GM21515 (cell line): ENCODE measurements around the gene PARVA.

ENCODE experiments used
- ATAC-seq: cut with Tn5 transposase; IDR thresholded peaks from one replicate; pipeline ENCODE4 v1.9.1; 2021; ENCODE audit not compliant: unreplicated experiment

The PARVA gene

DNA sequence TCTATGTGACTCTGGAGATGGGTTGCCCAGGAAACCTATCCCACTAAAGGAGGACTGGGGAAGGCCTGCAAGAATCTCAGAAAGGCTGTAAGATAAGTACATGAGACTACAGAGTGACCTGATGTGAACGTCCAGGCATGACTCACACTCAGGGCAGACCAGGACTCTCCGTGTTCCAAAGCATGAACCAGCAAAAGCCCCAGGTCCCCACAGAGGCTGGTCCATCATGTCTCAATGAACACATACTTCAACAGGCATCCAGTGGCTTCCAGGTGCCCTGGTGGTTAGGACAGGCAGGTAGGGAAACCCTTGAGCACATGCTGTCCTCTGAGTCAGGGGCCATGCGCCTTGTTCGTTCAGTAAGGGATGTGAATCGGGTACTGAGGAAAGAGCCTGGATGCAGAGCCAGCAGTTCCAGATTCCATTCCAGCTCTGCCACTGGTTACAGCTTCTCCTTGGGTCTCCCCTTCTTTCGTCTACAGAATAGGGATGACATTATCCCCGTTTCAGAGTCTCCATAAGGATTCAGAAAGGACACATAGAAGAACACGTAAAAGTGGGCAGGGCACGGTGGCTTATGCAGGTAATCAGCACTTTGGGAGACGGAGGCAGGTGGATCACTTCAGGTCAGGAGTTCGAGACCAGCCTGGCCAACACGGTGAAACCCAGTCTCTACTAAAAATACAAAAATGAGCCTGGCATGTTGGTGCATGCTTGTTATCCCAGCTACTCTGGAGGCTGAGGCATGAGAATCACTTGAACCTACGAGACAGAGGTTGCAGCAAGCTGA, 167.8 kb downstream of the PARVA start:
- ATAC-seq = no peak

DNA sequence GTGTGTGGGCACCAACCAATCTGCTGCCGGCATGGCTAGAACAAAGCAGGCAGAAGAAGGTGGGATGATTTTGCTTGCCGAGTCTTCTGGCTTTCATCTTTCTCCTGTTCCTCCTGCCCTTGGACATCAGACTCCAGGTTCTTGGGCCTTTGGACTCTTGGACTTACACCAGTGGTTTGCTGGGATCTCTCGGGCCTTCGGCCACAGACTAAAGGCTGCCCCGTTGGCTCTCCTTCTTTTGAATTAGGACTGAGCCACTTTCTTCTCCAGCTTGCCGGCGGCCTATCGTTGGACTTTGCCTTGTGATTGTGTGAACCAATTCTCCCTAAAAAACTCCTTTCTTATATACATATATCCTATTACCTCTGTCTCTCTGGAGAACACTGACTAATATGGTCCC, 168.8 kb downstream of the PARVA start:
- ATAC-seq = no peak

DNA sequence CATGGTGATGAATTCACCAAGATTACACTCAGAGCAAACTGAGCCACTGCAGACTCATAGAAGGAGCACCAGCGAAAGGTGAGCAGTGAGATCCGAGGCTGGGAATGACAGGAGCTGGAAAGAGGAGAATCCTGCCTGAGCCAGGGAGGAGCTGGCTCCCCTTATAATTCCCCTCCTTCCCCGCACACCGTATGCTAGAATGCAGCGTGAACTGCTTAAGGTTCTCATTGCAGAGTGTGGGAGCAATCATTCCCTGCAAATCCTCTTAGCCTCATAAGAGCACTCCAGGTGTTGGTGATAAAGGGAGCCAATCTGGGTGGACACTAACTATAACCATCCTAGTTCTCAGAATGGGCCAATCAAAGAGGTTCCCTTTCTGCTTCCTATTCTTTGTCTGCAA, 169.3 kb downstream of the PARVA start:
- ATAC-seq = no peak

DNA sequence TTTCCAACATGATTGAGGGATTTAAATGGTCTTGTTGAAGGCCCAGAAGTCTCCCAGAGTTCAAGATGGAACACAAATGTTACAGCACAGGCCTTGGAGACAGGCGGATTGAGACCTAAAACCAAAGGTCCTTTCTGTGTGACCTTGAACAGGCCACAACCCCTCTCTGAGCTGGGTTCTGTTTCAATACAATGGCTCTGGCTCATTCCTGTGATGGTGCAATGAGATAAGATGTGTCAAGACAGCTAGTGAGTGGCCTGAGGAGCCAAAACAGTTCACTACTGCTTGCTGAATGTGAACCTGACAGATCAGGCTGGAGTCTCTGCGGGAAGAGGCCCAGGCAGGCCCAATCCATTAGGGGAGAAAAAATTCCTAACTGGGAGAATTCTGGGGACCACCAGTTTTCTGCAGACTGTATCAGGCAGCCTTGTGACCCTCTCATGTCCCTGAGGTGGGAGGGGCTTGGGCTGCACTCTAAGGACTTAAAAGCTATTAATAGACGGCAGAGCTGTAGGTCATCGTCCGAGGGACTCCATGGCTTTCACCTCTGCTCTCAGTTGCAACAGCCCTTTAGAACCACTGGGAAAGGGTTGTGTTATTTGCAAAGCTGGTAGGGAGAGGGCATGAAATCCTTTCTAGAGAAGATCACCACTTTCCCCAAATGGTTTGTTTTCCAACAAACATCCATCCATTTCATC, 170.7 kb downstream of the PARVA start:
- no peak for ATAC-seq

DNA sequence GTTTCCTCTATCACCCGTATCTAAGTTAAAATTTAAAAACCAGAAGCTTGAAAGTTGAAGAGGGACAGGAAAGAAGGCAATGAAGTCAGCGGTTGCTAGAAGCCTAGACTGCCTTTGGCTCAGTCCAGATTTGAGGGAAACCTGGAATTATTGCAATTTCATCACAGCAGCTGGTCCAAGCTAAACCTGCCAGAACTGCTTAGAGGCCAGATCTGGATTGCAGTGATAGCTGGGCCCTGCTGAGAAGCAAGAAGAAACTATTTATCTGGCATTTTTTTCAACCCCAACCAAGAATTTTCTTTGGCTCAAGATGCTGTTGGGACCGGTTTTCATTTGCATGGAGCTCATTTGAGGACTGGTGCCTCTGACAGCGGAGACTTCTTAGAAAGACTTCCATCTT, 175.3 kb downstream of the PARVA start:
- ATAC-seq = no peak

DNA sequence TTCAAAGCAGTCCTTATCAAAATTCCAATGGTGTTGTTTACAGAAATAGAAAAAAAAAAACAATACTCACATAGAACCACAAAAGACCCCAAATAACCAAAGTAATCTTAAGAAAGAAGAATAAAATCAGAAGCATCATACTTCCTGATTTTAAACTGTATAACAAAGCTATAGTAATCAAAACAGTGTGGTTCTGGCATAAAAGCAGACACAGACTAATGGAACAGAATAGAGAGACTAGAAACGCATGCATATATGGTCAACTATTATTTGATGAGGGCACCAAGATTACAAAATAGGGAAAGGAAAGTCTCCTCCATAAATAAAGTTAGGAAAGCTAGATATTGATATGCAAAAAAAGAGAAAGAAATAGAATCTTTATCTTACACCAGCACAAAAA, 176.8 kb downstream of the PARVA start:
- no peak for ATAC-seq

DNA sequence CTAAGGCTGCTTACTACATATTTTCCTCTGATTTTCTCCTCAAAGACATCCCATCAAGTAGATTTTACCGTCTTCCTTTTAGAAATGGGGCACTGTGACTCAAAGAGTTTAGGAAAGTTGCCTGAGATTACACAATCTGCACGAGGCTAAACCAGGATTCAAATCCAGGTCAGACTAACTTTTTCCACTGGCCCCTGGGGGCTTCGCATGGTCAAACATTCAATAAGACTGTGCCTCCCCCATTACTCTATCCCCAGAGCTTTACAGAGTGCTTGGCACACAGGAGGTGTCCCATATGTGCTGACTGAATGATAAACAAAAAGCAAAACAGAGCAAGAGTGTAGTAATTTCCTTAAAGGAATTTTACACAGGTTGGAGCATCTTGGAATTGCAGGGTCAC, 178.8 kb downstream of the PARVA start:
- ATAC-seq = no peak

DNA sequence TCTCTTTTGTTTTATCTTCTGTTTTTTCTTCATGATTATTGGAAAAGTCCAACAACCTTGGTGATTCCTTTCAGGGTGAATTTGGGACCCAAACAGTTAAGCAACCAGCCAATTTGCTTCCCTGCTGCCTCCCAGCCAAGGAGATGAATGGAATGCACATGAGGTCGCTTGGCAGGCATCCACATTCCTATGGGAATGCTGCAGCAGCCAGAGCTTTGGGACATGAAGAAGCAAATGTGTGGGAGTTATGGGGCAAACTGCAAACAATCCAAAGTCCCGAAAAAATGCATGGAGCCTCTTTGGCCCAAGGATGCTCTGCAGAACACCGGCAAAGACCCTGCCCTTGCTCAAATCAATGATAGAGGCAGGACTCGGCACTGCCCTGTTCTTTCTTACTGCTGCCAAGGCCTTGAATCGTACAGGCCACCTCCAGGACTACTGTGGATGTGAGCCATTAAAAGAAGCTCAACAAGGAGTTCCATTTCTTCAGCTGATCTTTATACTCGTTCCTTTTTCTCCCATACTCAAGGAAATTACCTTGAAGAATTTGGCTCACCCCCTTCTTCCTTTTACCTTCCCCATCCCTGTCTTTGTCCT, 179.5 kb downstream of the PARVA start:
- no peak for ATAC-seq

DNA sequence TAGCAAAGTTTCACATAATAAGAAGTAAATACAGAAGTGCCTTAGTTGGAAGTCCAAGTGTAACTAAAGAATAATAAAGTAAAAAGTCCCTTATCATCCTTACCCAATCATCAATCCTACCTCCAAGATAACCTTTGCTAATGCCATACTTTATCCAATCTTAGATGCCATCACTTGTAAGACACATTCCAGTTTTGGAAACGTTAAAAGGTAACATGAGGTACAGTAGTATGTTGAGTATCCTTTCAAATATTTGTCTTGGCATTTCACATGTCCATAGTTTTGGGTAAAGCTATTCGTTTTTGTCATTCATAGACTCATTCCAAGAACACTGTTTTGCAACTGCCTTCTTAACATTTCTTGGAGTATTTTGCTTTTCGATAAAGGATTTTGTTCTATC, 181.6 kb downstream of the PARVA start:
- ATAC-seq = no peak

DNA sequence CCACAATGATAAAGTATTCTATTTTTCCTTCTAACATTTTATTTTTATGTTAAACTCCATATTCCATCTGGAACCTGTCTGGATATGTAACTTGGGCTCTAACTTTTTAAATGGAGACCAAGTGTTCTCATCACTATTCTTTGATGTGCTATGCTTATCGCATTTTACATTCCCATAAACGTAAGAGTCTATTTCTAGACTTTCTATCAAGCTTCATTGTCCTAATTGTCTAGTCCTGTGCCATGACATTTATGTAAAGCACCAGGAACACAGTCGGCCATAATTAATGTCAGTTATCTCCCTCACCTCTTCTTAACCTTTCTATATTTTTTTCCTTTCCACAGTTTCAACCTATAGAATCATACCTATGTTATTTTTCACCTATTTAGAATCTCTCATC, 183.0 kb downstream of the PARVA start:
- ATAC-seq = no peak

DNA sequence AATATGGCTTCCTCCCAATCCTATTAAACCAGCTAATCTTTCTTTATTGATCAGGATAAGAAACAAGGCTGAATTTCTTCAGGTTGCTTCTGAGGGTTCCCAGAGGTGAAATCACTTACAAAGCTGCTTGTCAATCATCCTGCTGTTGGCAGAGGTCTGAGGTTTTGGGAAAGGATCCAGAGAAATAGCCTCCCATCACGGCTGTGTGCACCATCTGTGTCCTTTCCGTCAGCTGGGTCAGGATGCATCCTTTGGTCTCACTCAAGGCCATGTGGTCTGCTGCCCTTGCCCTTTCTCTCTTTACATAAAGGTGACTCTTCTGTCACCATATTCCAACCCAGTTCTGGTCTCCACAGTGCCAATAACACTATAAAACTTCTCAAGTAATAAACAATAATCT, 183.5 kb downstream of the PARVA start:
- no peak for ATAC-seq

DNA sequence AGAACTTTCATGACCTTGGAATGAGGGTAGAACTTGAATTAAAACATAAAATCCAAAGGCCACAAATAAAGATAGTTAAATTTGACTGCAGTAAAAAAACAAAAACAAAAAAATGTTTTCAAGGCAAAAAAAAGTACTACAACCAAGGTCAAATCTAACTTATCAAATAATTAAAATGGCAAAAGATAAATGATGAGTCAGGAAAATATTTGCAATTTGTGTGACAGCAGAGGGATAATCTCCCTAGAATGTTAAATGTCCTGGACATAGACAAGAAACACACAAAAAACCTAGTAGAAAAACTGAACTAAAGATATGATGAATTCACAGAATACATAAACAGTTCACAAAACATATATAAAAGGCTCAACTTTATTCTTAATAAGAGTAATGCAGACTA, 186.6 kb downstream of the PARVA start:
- ATAC-seq = no peak

DNA sequence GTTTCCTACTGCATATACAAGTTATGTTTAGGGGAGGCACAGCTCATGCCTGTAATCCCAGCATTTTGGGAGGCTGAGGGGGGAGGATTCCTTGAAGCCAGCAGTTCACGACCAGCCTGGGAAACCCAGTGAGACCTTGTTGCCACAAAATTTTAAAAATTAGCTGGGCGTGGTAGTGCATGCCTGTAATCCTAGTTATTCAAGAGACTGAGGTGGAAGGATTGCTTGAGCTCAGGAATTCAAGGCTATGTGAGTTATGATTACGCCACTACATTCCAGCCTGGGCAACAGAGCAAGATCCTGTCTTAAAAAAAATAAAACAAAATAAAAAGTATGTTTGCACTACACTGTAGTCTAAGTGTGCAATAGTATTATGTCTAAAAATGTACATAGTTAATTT, 188.0 kb downstream of the PARVA start:
- no peak for ATAC-seq

DNA sequence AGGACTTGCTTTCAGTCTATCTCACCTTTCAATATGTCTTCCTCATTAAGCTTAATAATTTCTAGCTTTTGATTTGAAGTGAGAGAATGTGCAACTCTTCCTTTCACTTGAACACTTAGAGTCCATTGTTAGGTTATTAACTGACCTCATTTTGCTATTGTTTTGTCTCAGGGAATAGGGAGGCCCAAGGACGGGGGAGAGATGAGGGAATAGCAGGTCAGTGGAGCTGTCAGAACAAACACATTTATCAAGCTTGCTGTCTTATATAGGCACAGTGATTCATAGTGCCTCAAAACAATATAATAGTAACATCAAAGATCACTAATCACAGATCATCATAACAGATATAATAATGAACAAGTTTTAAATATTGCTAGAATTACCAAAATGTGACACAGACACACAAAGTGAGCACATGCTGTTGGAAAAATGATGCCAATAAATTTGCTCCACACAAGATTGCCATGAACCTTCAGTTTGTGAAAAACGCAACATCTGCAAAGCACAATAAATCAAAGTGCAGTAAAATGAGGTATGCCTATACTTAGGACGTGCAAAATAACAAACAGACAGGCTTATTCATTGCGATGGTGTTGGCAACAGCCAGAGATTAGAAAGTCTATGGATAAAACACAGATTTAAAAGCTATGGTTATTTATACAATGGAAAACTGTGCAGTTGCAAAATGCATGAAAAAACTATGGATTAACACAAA, 190.5 kb downstream of the PARVA start:
- ATAC-seq = no peak

DNA sequence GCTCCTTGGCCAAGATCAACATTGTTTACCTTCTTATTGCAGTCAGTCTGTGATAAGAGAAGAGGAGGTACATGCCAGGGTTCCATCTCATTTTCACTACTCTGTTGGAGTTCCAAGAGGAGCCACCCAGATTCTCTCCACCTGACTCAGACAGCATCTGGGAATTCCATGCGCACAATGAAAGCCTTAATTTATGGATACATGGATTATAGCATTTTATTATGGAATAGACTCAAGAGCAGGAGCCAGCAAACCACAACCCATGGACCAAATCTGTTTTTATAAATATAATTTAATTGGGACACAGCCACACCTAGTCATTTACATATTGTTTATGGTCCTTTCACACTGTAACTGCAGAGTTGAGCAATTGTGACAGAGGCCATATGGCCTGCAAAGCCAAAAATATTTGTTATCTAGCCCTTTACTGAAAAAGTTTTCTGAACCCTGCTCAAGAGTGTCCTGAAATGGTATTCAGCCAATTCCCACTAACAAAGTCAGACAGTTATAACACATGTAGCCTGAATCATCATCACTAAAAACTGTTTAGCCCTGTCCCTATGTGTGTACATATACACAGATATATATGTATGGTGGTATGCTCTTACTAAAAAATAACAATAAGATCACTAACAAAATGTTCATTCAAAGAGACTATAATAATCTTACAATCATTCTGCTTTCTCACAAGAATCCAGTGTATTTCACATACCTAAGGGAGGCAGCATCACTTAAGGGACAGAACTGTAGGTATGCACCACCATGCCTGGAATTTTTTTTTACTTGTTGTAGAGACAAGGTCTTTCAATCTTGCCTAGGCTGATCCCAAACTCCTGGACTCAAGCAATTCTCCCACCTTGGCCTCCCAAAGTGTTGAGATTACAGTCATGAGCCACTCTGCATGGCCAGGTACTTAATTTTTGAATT, 192.4 kb downstream of the PARVA start:
- ATAC-seq = no peak

DNA sequence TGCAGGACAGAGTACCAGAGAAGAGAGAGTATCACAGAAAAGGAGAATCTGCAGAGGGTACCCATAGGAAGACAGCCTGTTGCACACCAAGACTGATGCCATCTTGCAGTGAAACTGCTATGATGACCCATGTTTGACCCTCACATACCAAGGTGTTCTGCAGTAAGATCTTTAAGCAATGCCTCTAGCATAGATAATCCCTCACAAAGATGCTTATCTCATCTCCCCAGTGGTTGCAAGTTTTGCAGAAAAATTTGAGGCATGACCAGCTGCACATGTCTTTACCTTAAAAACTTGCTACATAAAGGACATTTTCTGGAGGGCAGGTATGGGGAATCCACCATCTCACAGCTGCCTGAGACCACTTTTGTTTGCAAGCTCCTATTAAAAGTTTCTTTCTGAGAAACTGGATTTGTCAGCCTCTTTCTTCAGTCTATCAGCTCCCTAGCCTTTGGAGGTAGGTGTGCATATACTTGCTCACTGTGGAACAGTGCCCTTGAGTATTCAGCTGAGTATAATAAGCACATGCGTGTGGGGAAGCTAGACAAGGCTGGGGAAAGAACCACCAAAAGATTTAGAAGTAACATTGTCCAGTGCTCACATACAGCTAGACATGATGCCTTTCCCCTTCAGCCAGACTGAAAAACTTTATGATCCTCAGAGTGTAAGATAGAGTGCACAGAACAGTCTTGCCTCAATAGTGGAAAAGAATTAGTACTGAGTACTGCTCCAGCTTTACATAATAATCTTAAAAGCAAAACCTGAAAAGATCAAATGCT, 196.5 kb downstream of the PARVA start:
- no peak for ATAC-seq

DNA sequence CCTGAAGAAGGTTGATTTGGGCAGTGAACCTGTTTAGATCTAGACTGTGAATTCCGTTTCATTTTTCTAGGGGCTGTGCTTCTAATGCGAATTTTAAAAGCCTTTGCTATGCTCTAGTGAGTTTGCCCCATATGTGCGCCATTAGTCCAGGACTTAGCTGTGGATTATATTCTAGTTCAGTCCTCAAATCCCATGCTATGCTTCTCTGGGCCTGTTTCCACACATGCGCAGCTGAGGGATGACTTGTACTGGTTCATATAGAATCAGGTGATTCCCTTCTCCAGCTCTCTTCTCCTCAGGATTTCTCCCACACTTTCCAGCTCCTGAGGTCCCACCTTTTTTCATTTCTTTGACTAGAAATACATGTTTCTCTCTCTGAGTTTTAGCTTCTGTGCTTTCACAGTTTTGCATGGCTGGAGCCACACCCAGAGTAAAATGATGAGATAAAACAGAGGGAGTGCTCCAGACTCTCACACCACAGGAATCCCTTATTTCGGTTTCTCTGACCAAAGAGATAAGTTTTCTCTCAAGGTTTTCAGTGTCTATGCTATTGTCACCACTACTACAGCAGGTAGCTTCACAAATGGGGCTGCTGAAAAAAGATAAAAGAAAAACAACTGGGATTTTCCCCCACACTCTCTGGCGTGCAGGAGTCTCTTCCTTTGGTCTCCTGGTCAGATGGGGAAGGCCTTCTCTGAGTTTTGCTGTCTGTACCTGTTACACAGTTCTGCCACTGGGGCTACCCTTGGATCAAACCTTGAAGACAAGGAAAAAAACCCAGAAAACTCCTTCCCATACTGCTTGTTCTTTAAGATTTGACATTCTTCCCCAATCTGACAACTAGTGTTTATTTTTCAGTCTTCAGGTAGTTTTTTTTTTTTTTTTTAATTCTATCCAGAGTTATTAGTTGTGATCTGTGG, 200.6 kb downstream of the PARVA start:
- no peak for ATAC-seq

DNA sequence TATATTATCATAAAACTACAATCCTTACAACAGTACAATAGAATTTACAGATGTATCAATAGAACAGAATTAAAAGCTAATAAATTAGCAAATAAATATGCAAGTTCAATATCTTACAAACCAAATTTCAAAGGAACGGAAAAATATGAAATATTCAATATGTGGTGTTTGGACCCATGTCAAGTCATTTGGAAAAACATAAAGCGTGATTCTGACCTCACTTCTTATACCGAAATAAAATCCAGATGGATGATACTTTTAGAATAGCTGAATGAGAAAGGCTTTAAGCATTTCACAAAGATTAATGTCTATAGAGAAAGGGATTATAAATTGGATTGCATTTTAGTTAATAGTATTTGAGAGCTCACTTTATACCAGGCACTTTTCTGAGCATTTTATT, 204.0 kb downstream of the PARVA start:
- no peak for ATAC-seq

DNA sequence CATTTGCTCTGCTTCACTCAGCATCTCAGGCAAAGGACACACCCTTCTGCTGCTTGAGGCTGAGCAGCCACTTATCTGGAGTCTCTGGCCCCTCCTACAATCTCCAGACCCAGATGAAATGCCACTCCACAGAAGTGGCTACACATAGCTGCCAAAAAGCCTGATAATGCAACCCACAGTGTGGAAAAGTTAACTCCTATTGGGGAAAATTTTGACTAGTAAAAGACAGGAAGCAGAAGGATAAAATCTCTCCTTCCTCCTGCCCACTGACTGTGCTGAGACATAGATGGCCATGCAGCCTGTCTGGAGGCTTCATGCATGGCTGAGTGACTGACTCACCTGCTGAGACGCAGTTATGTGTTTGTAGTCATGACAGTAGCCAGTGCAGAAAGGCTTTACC, 204.6 kb downstream of the PARVA start:
- no peak for ATAC-seq
